Fibroblast of peridontal ligament (primary cell): ENCODE data around the gene AOPEP.

Source experiments
- DNase-seq: peaks from one replicate; pipeline ENCODE4 v3.0.0-alpha.2; 2010; ENCODE audit errors: extremely low read depth

AOPEP gene

GRCh38 chr9:95061916-95062595, 335.6 kb downstream of the AOPEP start:
- DNase-seq, result no peak

DNA sequence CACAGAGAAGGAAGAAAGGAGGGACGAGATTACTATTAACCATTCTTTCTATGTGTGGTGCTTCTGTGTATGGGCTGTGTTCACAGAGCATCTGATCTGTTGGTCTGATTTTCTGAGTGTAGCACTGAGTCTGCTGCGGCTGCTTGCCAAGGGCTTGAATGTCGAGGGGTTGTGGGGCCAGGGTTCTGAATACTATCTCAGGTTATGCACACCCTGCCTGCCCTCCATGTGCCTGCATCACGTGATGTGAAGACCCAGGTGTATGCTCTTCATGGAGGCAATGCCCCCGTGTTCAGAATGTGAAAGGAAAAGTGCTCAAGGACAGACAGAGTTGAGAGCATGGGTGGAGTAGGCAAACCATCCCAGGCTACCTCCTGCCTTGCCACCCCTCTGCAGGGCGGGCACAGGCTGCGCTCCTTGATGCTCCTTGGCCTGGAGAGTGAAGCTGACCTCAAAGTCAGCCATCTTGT, 336.1 kb downstream of the AOPEP start:
- DNase-seq, result no peak

- DNase-seq, result no peak
Measured at GRCh38 chr9:95063300-95063699, 336.8 kb downstream of the AOPEP start.

- DNase-seq, result no peak
Measured at GRCh38 chr9:95065224-95065623, 338.7 kb downstream of the AOPEP start.

GRCh38 chr9:95067057-95067456, 340.6 kb downstream of the AOPEP start:
- DNase-seq, result no peak

GRCh38 chr9:95067897-95068296, 341.4 kb downstream of the AOPEP start:
- DNase-seq, result no peak

DNA sequence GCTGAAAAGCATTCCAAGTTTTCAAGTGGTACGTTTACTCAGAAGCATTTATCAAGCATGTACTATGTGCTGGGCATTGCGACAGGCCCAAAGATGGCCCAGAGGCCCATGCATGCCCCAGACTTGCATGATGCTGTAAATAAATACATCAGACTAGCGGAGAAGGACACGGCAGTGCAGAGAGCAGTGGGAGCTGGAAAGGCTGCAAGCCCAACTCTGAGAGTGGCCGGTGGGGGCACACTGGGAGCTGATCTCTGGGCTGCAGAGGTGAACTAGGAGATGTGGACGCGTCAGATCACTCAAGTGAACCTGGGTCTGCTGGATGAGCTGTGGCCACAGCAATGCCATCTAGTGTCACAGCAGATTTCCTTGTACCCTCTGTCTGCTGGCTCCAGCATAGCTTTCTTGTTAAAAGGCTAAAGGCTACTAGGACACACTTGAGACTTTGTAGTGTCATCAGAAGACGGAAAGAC, 344.1 kb downstream of the AOPEP start:
- DNase-seq, result no peak

DNA sequence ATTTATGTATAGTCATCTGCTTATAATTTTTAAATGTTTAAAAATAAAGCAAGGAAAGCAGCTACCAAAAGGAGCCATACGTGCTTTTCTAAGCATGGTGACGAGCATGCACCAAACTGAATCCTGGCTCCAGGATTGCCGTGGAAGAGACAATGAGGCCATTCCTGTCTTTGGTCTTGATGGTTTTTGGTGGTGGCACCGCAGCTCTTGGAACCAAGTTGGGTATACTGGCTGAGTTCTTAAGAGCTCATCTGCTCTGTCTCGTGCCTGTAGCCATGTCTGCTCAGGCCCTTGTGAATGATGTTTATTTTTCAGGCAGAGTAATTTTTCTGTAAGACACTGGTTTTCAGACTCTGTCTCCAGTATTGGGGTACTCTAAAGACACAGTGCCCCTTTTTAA, 345.0 kb downstream of the AOPEP start:
- DNase-seq, result no peak

DNA sequence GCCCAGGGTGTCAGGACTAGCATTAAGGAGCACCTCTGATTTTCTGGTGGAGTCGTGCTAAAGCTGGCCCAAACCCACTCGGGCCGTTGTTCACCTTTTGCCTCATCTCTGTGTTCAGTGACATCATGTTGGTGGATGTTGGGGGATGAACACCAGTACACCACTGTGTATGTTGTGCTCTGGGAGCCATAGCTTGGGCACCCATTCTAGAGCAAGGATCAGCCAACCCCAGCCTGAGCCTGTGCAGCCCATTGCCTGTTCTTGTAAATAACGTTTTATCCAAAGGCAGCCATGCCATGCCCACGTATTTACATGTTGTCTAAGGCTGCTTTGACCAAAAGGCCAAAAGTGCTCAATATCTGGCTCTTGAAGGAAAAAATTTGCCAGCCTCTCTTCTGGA, 345.4 kb downstream of the AOPEP start:
- DNase-seq, result no peak

GRCh38 chr9:95073042-95073607, 346.6 kb downstream of the AOPEP start:
- DNase-seq, result no peak

DNA sequence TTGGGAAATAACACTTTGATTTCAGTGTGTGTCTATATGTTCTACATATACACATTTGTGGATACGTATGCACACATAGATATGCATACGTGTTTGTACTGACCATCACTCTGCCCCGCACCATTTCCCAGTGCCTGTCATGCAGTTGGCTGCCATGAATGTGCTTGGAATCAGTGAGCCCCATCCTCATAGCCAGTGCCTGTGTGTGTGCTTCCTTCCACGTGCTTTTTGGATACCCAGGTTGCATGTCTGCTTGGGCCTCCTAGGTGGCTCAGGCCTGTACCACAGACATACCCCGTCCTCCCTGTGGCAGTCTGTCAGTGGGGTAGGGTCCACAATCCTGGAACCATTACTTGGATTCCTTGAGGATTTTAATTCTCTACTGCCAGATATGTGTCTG, 347.4 kb downstream of the AOPEP start:
- no peak for DNase-seq

- DNase-seq, result no peak
Measured at GRCh38 chr9:95074632-95075031, 348.1 kb downstream of the AOPEP start.

GRCh38 chr9:95075700-95076099, 349.2 kb downstream of the AOPEP start:
- DNase-seq, result no peak

GRCh38 chr9:95076696-95077052, 350.2 kb downstream of the AOPEP start:
- no peak for DNase-seq

GRCh38 chr9:95077053-95077765, 350.7 kb downstream of the AOPEP start:
- DNase-seq, result no peak

GRCh38 chr9:95077766-95078370, 351.4 kb downstream of the AOPEP start:
- no peak for DNase-seq

GRCh38 chr9:95078511-95078910, 352.0 kb downstream of the AOPEP start:
- DNase-seq, result no peak

DNA sequence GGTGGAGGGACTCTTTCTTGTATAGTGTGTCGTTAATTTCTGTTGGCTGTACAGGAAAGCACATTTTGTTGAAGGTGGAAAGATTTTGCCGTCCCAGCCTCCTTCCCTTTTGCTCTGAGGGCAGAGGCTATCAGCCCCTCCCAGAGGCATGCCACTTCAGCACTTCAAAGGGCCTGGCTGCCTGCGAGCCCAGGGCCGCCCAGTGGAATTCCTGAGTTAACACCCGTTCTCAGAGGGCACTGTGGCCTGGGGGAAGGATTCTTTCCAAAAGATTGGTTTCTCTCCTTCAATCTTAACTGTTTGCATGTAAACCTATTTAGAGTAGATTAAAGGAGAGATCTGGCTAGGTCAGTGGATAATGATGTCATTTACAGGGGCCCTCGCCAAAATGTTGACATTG, 352.4 kb downstream of the AOPEP start:
- no peak for DNase-seq

DNA sequence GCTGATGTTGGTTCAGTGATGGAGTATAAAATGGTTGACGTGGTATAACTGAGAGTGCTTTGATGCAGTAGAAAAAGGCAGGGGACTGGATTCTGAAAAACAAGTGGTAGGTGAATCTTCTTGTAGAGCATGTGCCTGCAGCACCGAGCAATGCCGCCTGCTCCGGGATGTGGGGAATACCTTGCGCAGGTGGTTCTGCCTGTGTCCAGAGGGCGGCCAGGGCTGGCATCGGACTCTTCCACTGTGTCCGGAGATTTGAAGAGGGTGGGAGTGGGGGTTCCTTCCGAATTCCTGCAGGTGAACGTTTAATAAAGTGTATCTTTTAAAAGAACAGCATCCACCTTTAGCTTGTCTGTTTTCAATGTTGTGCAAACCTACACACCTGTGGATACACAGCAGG, 353.0 kb downstream of the AOPEP start:
- no peak for DNase-seq

- DNase-seq, result no peak
Measured at GRCh38 chr9:95080961-95081647, 354.6 kb downstream of the AOPEP start.

DNA sequence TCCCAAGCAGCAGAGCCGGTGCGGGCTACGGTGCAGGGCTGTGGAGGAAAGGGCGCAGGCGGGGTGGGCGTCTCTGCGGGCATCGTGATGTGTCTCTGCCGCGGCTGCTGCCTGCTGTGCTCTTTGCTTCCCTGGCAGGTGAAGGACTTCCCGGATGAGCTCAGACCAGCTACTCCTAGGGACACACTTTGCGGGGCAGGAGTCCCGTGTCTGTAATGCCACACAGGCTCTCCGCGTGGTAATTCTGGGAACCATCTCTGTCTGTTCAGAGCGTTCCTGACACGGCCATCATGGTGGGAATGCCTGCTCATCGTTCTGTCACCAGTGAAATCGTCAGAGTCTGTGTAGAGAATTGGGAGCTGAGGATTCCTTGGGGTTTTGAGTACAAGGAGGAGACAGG, 355.5 kb downstream of the AOPEP start:
- DNase-seq, result no peak
